Panc1 (cell line): ENCODE data around the gene FBLN1.

Experiments used
- CTCF ChIP-seq: fragments of 450-650 bp; IDR thresholded peaks from 2 replicates; pipeline ENCODE4 v1.5.1; 2017; ENCODE audit warnings: mild to moderate bottlenecking
- POLR2AphosphoS5 ChIP-seq: IDR thresholded peaks from 2 replicates; pipeline ENCODE4 v1.6.1; 2012; ENCODE audit warnings: mild to moderate bottlenecking, low read depth, low read length, moderate library complexity
- REST ChIP-seq, 2 experiments: IDR thresholded peaks; 2 replicates each; pipeline ENCODE4 v1.6.1; 2011 to 2012; ENCODE audit warnings: low read depth in 2 of 2, control low read depth in 1 of 2, low read length in 1 of 2, mild to moderate bottlenecking in 1 of 2, moderate library complexity in 1 of 2; ENCODE audit not compliant: insufficient read depth in 1 of 2
- SIN3A ChIP-seq: IDR thresholded peaks from 2 replicates; pipeline ENCODE4 v1.6.1; 2012; ENCODE audit warnings: low read depth, mild to moderate bottlenecking, low read length, moderate library complexity, borderline replicate concordance; ENCODE audit not compliant: insufficient read depth
- TCF7L2 ChIP-seq: IDR thresholded peaks from 2 replicates; pipeline ENCODE4 v1.6.1; 2011; ENCODE audit warnings: mild to moderate bottlenecking, low read depth, low read length, inconsistent platforms

- TF ChIP-seq CTCF (no peak), POLR2AphosphoS5 (no peak), SIN3A (no peak), REST (IDR thresholded peaks at IDR 0.05; ENCODE audit: insufficient read depth in 1 of 2, low read depth in 2 of 2, low read length in 1 of 2) (no peak), TCF7L2 (no peak)
Observed at GRCh38 chr22:45617948-45618347, 115.3 kb downstream of the FBLN1 start.
